HPDE6-E6E7 (cell line): ENCODE results near the gene AGBL1.
A peak's percentile ranks its signal among the peaks of the same experiment; 100 is the strongest.

Experiments
- DNase-seq: peaks from one replicate; pipeline ENCODE4 v3.0.0; 2011; ENCODE audit warnings: missing footprints; ENCODE audit errors: extremely low spot score

Gene AGBL1

GRCh38 chr15:86163816-86164215 is 84.1 kb downstream of the AGBL1 start:
- no peak for DNase-seq

- DNase-seq = no peak
Measured at GRCh38 chr15:86164232-86164898, 84.7 kb downstream of the AGBL1 start.

- DNase-seq = no peak
Measured at GRCh38 chr15:86165265-86166211, 85.9 kb downstream of the AGBL1 start.

GRCh38 chr15:86167841-86168240 is 88.2 kb downstream of the AGBL1 start:
- no peak for DNase-seq

GRCh38 chr15:86178845-86179244 is 99.2 kb downstream of the AGBL1 start:
- DNase-seq = no peak

GRCh38 chr15:86183596-86184491 is 104.2 kb downstream of the AGBL1 start:
- no peak for DNase-seq

GRCh38 chr15:86193716-86194380 is 114.2 kb downstream of the AGBL1 start:
- DNase-seq = no peak

GRCh38 chr15:86197770-86198169 is 118.1 kb downstream of the AGBL1 start:
- no peak for DNase-seq

- DNase-seq = no peak
Measured at GRCh38 chr15:86199467-86200145, 119.9 kb downstream of the AGBL1 start.

- no peak for DNase-seq
Measured at GRCh38 chr15:86201313-86202008, 121.8 kb downstream of the AGBL1 start.

- DNase-seq = no peak
Measured at GRCh38 chr15:86203462-86203861, 123.8 kb downstream of the AGBL1 start.

GRCh38 chr15:86205096-86205495 is 125.4 kb downstream of the AGBL1 start:
- no peak for DNase-seq

- no peak for DNase-seq
Measured at GRCh38 chr15:86213420-86213819, 133.7 kb downstream of the AGBL1 start.

GRCh38 chr15:86213888-86214287 is 134.2 kb downstream of the AGBL1 start:
- DNase-seq = no peak

- DNase-seq = no peak
Measured at GRCh38 chr15:86221119-86221518, 141.4 kb downstream of the AGBL1 start.

- DNase-seq = no peak
Measured at GRCh38 chr15:86229306-86229705, 149.6 kb downstream of the AGBL1 start.

GRCh38 chr15:86229936-86230335 is 150.3 kb downstream of the AGBL1 start:
- DNase-seq = no peak

- DNase-seq = peak; percentile 54
Measured at GRCh38 chr15:86231864-86232721, 152.4 kb downstream of the AGBL1 start.

- no peak for DNase-seq
Measured at GRCh38 chr15:86235667-86236066, 156.0 kb downstream of the AGBL1 start.
